Panc1 (cell line): ENCODE data around the gene SERPIND1. TPM values are rescaled to one million over a fixed set of nuclear protein-coding genes. Genes with fewer than 3 reads are reported as not detected.
"Not testable (repeated sequence)": the region's sequence is repeated elsewhere in the genome, so short reads cannot be mapped to it uniquely, and the experiment has no call there.

Experiments
- ATAC-seq: fragments of 200-7000 bp; cut with Tn5 transposase; 2 replicates; pipeline ENCODE4 v1.9.1; 2020; ENCODE audit warnings: mild to moderate bottlenecking, moderate library complexity
- BruUV-seq: library from RNA; stranded (reverse); fragments of 400-500 nt; replicated peaks from 2 replicates; lab custom pipeline; 2021; lab: Mats Ljungman, UMichigan
- CTCF ChIA-PET: fragments of 300-600 bp; sonication (Branson Sonifier 250); formaldehyde crosslinking; loops from one replicate; lab custom pipeline; 2022; ENCODE audit warnings: antibody characterized with exemption; lab: Charles Lee
- POLR2A ChIA-PET: fragments of 300-600 bp; sonication (Branson Sonifier 250); formaldehyde crosslinking; loops from one replicate; lab custom pipeline; 2022; ENCODE audit warnings: antibody characterized with exemption; lab: Charles Lee
- DNase-seq: peaks from one replicate; pipeline ENCODE4 v3.0.0-alpha.2; 2010; ENCODE audit warnings: low read depth, low spot score
- H3K27ac ChIP-seq: 2 replicates; pipeline ENCODE4 v1.5.1; 2011; ENCODE audit warnings: mild to moderate bottlenecking, low read length, inconsistent platforms
- H3K27me3 ChIP-seq: fragments of 200-500 bp; sonication (Bioruptor generic); 2 replicates; pipeline ENCODE4 v1.6.0; 2014; ENCODE audit warnings: low read length, inconsistent platforms; ENCODE audit not compliant: control insufficient read depth, insufficient read depth
- H3K36me3 ChIP-seq: fragments of 200-500 bp; sonication (Bioruptor generic); 2 replicates; pipeline ENCODE4 v1.5.1; 2014; ENCODE audit warnings: inconsistent platforms, mild to moderate bottlenecking, low read length, moderate library complexity; ENCODE audit not compliant: control insufficient read depth, insufficient read depth
- H3K4me1 ChIP-seq: 2 replicates; pipeline ENCODE4 v1.5.1; 2011; ENCODE audit warnings: inconsistent platforms, mild to moderate bottlenecking, low read length, moderate library complexity; ENCODE audit not compliant: control insufficient read depth, insufficient read depth
- H3K4me3 ChIP-seq, 2 experiments: 2 replicates each; pipeline ENCODE4 v1.5.1; 2011 to 2012; ENCODE audit warnings: low read depth in 2 of 2, low read length in 2 of 2, mild to moderate bottlenecking in 2 of 2, inconsistent platforms in 1 of 2, moderate library complexity in 1 of 2
- H3K9me3 ChIP-seq: fragments of 200-500 bp; sonication (Bioruptor generic); 2 replicates; pipeline ENCODE4 v1.5.1; 2014; ENCODE audit warnings: low read depth, mild to moderate bottlenecking, inconsistent platforms, low read length, moderate library complexity; ENCODE audit not compliant: control insufficient read depth, insufficient read depth
- POLR2AphosphoS5 ChIP-seq: IDR thresholded peaks from 2 replicates; pipeline ENCODE4 v1.6.1; 2012; ENCODE audit warnings: mild to moderate bottlenecking, low read depth, low read length, moderate library complexity
- SIN3A ChIP-seq: IDR thresholded peaks from 2 replicates; pipeline ENCODE4 v1.6.1; 2012; ENCODE audit warnings: low read depth, mild to moderate bottlenecking, low read length, moderate library complexity, borderline replicate concordance; ENCODE audit not compliant: insufficient read depth
- TCF7L2 ChIP-seq: IDR thresholded peaks from 2 replicates; pipeline ENCODE4 v1.6.1; 2011; ENCODE audit warnings: mild to moderate bottlenecking, low read depth, low read length, inconsistent platforms
- in situ Hi-C: cut with HindIII; loops from 2 replicates; pipeline ENCODE4 v1.10.0; 2016; ENCODE audit warnings: low sequenced_read_pairs, low pct_unique_long_range_greater_than_20kb
- intact Hi-C: fragments of 100-400 bp; cut with micrococcal nuclease; formaldehyde crosslinking; loops from one replicate; pipeline ENCODE4 v1.10.0; 2022; ENCODE audit not compliant: unreplicated experiment
- total RNA-seq: library from RNA; stranded (reverse); gene quantifications from one replicate; pipeline ENCODE4 v1.2.1, GENCODE V29; 2021; ENCODE audit not compliant: unreplicated experiment
- TF ChIP-seq, protein P1 (sequence below), 2 experiments: IDR thresholded peaks; 2 replicates each; pipeline ENCODE4 v1.6.1; 2011 to 2012; ENCODE audit warnings: low read depth in 2 of 2, control low read depth in 1 of 2, low read length in 1 of 2, mild to moderate bottlenecking in 1 of 2, moderate library complexity in 1 of 2; ENCODE audit not compliant: insufficient read depth in 1 of 2
- TF ChIP-seq, protein P2 (sequence below): fragments of 450-650 bp; IDR thresholded peaks from 2 replicates; pipeline ENCODE4 v1.5.1; 2017; ENCODE audit warnings: mild to moderate bottlenecking

The SERPIND1 gene
- total RNA-seq, 1 experiment from 2014 or later = 0.18 TPM

GRCh38 chr22:20823264-20823663 is 49.4 kb downstream of the SERPIND1 start:
- ChIA-PET CTCF (no interaction called here), POLR2A (no interaction called here)
- Histone ChIP-seq H3K4me1 (no peaks in the 10 kb centered on the region), H3K9me3 (no peaks in the 10 kb centered on the region), H3K27ac (no peak overlapping the region), H3K27me3 (no peaks in the 10 kb centered on the region), H3K36me3 (0 out of 2 replicates have a peak, but pooled peaks cover 4% of the 10 kb centered on the region), H3K4me3 (no peak overlapping the region)
- no peak for TF ChIP-seq TCF7L2
- TF ChIP-seq, protein P1, sequence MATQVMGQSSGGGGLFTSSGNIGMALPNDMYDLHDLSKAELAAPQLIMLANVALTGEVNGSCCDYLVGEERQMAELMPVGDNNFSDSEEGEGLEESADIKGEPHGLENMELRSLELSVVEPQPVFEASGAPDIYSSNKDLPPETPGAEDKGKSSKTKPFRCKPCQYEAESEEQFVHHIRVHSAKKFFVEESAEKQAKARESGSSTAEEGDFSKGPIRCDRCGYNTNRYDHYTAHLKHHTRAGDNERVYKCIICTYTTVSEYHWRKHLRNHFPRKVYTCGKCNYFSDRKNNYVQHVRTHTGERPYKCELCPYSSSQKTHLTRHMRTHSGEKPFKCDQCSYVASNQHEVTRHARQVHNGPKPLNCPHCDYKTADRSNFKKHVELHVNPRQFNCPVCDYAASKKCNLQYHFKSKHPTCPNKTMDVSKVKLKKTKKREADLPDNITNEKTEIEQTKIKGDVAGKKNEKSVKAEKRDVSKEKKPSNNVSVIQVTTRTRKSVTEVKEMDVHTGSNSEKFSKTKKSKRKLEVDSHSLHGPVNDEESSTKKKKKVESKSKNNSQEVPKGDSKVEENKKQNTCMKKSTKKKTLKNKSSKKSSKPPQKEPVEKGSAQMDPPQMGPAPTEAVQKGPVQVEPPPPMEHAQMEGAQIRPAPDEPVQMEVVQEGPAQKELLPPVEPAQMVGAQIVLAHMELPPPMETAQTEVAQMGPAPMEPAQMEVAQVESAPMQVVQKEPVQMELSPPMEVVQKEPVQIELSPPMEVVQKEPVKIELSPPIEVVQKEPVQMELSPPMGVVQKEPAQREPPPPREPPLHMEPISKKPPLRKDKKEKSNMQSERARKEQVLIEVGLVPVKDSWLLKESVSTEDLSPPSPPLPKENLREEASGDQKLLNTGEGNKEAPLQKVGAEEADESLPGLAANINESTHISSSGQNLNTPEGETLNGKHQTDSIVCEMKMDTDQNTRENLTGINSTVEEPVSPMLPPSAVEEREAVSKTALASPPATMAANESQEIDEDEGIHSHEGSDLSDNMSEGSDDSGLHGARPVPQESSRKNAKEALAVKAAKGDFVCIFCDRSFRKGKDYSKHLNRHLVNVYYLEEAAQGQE (IDR thresholded peaks at IDR 0.05; ENCODE audit: insufficient read depth in 1 of 2, low read depth in 2 of 2, low read length in 1 of 2) = no peak
- no peak for TF ChIP-seq POLR2AphosphoS5
- no peak for TF ChIP-seq SIN3A
- TF ChIP-seq, protein P2, sequence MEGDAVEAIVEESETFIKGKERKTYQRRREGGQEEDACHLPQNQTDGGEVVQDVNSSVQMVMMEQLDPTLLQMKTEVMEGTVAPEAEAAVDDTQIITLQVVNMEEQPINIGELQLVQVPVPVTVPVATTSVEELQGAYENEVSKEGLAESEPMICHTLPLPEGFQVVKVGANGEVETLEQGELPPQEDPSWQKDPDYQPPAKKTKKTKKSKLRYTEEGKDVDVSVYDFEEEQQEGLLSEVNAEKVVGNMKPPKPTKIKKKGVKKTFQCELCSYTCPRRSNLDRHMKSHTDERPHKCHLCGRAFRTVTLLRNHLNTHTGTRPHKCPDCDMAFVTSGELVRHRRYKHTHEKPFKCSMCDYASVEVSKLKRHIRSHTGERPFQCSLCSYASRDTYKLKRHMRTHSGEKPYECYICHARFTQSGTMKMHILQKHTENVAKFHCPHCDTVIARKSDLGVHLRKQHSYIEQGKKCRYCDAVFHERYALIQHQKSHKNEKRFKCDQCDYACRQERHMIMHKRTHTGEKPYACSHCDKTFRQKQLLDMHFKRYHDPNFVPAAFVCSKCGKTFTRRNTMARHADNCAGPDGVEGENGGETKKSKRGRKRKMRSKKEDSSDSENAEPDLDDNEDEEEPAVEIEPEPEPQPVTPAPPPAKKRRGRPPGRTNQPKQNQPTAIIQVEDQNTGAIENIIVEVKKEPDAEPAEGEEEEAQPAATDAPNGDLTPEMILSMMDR = no peak
- no peak for DNase-seq
- intact Hi-C loops = no loop called here
- in situ Hi-C loops = no loop called here
- no peak for ATAC-seq
- BruUV-seq = no TSS peak

DNA sequence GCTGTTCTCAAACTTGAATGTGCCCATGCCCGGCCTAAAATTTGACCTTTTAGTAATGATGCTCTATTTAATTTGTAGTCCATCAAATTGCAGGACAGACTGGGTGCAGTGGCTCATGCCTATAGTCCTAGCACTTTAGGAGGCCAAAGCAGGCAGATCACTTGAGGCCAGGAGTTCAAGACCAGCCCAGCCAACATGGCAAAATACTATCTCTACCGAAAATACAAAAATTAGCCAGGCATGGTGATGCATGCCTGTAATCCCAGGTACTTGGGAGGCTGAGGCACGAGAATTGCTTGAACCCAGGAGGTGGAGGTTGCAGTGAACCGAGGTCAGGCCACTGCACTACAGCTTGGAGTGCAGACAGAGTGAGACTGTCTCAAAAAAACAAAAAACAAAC is 51.3 kb downstream of the SERPIND1 start:
- H3K9me3 ChIP-seq, DNase-seq, ATAC-seq, H3K27ac ChIP-seq, POLR2A ChIA-PET, intact Hi-C loops, H3K4me3 ChIP-seq, CTCF ChIA-PET, BruUV-seq, H3K4me1 ChIP-seq, H3K27me3 ChIP-seq, in situ Hi-C loops, H3K36me3 ChIP-seq: not testable (repeated sequence)

GRCh38 chr22:20825624-20826023 is 51.7 kb downstream of the SERPIND1 start:
- Histone ChIP-seq H3K36me3 (no peaks in the 10 kb centered on the region), H3K9me3 (no peaks in the 10 kb centered on the region), H3K27me3 (no peaks in the 10 kb centered on the region), H3K4me1 (no peaks in the 10 kb centered on the region), H3K4me3 (no peak overlapping the region), H3K27ac (no peak overlapping the region)
- ChIA-PET CTCF (no interaction called here), POLR2A (no interaction called here)
- DNase-seq (no peak), ATAC-seq (no peak)
- intact Hi-C loops = no loop called here
- in situ Hi-C loops = no loop called here
- TF ChIP-seq, protein P1 (IDR thresholded peaks at IDR 0.05; ENCODE audit: insufficient read depth in 1 of 2, low read depth in 2 of 2, low read length in 1 of 2) = no peak
- TF ChIP-seq POLR2AphosphoS5 (no peak), SIN3A (no peak), TCF7L2 (no peak)
- TF ChIP-seq, protein P2 = no peak
- BruUV-seq = no TSS peak
